Measurements from ENCODE around the gene ICAM4.

- TF ChIP-seq EZH2 (IDR thresholded peaks at IDR 0.05; ENCODE audit: insufficient read depth, poor library complexity, severe bottlenecking) (no peak), EZH2phosphoT487 (IDR thresholded peaks at IDR 0.05; ENCODE audit: insufficient read depth, low read depth) (no peak)
These were observed 1.4 kb upstream of the ICAM4 start for GRCh38 chr19:10285393-10285792.
